HG03469 (cell line): Measurements from ENCODE around the gene SPATS1.
"Not testable (repeated sequence)": the region's sequence is repeated elsewhere in the genome, so short reads cannot be mapped to it uniquely, and the experiment has no call there.

ENCODE experiments used
- ATAC-seq: cut with Tn5 transposase; IDR thresholded peaks from one replicate; pipeline ENCODE4 v1.9.1; 2021; ENCODE audit warnings: mild to moderate bottlenecking, moderate library complexity, moderate number of reproducible peaks; ENCODE audit not compliant: unreplicated experiment

The SPATS1 gene

DNA sequence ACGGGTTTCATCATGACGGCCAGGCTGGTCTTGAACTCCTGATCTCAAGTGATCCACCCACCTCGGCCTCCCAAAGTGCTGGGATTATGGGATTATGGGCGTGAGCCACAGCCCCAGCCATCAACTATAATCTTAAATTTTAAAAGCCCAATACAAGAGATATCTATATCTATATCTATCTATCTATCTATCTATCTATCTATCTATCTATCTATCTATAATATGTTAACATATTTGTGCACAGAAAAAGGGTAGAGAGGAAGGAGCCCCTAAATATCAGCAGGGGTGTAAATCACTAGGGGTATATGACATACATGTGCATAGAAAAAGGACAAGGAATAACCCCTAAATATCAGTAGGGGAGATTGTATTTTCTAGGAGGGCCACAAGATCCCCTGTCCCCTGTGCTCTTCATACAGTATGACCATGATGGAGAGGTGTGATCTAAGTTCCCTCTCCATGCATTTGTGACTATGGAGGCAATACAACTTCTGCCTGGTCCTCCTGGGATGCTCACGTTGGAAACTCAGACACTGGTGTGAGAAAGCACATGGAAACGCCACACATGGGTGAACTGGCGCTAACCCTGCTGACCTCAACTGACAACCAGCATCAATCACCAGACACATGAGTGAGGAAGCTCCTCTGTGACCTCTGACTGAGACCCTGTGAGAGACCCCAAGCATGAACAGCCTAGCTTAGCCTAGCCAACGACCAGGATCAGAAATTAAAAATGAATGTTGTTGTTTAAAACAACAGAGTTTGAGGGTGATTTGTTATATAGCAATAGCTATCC is 1.2 kb upstream of the SPATS1 start:
- no peak for ATAC-seq

DNA sequence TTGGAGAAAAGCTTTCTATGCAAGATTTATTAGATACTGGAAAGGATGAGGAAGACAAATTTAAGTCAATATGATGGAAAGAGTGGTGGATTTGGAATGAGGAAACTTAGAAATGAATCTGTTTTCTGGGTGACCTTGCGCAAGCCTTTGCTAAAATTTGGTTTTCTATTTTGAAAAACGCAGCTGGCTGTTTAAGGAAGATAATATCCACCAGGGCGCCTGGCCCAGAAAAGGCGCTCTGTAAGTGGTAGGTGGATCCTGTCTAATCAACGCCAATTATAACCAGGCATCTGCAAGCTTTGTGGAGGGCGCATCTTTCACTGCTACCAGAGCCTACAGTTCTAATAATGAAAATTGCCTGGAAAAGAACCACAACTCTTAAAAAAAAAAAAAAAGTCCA is 398 bp upstream of the SPATS1 start:
- no peak for ATAC-seq

DNA sequence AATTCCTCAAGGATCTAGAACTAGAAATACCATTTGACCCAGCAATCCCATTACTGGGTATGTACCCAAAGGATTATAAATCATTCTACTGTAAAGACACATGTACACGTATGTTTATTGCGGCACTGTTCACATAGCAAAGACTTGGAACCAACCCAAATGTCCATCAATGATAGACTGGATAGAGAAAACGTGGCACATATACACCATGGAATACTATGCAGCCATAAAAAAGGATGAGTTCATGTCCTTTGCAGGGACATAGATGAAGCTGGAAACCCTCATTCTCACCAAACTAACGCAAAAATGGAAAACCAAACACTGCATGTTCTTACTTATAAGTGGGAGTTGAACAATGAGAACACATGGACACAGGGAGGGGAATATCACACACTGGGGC is 4.4 kb downstream of the SPATS1 start:
- ATAC-seq = not testable (repeated sequence)

DNA sequence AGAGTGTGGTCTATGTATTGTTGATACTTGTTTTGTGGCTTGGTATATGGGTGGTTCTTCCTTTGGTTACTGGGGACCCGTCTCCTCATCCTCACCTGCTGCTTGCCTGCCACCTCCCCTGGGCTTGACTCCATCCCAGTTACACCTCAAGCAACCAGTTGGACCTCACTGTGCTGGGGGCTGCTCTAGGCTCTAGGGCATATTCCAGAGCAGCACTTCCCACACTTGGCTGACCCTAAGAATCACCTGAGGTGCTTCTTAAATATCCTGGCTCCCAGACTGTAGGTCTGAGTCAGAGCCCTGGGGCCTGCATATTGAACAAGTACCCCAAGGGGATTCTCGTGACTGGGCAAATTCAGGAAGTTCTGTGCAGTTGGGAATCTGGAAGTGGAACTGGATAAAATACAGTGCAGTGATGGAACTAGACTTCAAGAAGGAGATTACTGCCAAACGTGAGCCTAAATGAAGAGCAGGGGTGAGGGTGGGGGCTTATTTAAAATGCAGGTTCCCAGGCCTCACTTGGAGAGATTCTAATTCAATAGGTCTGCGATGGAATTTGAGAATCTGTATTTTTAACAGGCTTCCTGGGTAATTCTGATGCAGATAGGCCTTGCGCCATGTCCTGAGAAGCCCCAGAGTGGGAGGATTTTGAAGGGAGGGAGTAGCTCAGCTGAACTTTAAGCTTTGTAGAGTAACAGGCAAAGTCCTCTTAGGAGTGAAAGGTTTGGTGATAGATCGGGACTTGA is 7.6 kb downstream of the SPATS1 start:
- no peak for ATAC-seq

GRCh38 chr6:44350650-44350994 is 8.2 kb downstream of the SPATS1 start:
- ATAC-seq = not testable (repeated sequence)

DNA sequence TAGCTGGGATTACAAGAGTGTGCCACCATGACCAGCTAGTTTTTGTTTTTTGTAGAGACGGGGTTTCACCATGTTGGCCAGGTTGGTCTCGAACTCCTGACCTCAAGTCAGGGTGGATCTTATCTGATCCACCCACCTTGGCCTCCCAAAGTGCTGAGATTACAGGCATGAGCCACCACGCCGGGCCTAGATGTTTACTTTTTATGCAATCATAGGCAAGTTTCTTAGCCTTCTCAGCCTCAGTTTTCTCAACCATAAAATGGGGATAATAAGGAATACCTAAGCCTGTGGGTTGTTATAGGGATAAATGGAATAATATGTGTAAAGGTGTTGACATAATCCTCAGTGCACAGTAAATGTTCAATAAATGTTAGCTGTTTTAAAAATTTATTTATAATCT is 9.8 kb downstream of the SPATS1 start:
- no peak for ATAC-seq

- ATAC-seq = no peak
These were observed 10.9 kb downstream of the SPATS1 start for GRCh38 chr6:44353336-44353735.

DNA sequence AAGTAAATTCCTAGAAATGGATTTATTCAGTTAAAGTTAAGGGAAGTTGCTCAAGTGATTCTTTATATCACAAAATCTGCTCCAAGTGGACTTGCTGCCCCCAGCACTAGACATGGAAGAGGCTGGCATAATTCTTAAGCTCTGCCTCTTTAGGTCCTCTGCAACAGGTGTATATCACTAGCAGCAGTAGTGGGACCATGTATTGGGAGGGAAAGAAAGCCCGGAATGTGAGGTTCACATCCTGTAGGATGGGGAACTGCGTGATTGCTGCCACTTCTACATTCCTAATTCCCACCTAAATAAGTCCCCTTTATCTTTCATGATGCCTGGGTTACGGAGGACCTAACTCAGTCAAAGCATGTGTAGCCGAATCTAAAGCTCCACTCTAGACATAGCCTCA is 13.2 kb downstream of the SPATS1 start:
- ATAC-seq = no peak

DNA sequence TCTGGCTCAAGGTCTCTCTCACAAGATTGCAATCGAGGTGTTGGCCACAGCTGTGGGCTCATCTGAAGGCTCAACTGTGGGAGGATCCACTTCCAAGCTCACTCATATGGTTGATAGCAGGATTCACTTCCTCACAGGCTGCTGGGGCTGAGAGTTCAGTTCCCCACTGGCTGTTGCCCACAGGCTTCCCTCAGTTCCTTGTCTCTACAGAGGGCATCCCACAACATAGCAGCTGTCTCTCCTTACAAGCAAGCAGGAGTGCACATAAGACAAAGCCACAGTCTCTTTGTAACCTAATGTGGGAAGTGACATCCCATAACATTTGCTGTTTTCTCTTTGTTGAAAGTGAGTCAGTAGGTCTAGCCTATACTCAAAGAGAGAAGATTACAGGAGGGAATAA is 14.0 kb downstream of the SPATS1 start:
- no peak for ATAC-seq

GRCh38 chr6:44359973-44360372 is 17.5 kb downstream of the SPATS1 start:
- no peak for ATAC-seq

- ATAC-seq = no peak
These were observed 19.5 kb downstream of the SPATS1 start for GRCh38 chr6:44361947-44362346.

DNA sequence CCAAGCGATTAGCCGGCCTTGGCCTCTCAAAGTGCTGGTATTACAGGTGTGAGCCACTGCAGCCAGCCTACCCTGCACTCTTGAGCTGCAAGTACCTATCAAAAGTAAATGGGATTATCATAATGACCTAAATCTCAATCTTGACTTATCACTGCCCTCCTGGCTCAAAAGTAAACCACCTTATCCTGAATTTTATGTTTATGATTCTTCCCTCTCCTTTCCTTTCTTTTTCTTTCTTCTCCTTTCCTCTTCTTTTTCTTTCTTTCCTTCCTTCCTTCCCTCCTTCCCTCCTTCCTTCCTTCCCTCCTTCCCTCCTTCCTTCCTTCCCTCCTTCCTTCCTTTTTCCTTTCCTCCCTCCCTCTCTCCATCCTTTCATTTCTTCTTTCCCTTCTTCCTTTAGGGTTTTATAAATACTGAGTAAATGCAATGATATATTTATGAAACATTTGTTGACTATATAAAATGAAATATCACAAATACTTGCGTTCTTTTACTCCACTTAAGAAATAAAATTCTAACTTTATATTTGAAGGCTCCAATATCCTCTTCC is 21.0 kb downstream of the SPATS1 start:
- no peak for ATAC-seq

GRCh38 chr6:44366781-44367180 is 24.3 kb downstream of the SPATS1 start:
- ATAC-seq = no peak

DNA sequence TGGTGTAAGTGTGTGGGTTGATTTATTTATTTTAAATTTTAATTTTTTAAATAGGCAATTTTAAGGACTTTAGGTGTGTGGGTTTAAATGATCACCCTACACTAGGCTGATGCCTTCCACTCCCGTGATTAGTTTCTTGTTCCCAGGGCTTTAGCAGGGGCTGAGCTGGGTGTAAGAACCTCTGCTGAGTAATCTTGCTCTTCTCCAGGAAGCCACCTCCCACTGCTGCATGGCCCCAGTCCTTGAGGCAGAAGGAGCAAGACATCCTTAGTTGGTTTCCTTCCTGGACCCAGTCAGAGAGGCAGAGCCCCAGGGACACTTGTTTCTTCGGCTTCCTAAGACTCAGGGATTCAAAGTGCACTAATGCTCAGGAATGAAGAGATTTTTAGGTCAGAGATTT is 25.2 kb downstream of the SPATS1 start:
- ATAC-seq = no peak

- no peak for ATAC-seq
These were observed 30.6 kb downstream of the SPATS1 start for GRCh38 chr6:44373051-44373450.

DNA sequence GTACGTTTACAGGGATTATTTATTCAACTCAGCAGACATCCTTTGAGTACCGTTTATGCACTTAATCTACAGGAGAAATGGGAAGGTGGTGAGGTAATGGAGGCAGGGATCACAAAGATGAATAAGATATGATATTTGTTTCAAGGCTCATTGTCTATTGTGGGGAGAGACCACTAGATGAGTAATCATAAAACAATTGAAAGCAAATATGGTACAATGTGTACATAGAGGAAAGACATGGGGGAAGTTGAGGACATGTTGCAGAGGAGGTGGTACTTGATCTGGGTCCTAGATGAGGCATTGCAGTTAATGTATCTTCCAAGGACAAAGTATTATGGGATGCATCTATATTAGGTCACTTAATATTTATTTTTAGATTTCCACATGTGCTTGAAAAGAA is 31.3 kb downstream of the SPATS1 start:
- no peak for ATAC-seq

DNA sequence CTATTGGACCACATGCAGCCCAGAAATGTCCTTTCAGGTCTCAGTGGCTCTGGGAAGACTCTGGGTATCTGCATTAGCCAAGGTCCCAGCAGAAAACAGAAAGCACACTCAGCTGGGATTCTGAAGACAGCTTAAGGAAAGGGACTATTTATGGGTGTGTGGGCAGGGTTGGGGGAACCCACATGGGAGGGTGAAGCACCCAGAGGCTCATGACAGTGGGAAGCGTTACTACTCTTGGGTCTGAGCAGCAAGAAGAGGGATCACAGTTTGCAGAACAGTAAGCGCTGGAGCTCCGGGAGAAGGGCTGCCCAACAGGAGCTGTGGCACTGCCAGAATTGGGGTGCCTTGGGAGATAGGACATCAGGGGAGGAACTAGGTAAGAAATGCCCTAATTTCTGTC is 32.6 kb downstream of the SPATS1 start:
- no peak for ATAC-seq

GRCh38 chr6:44377484-44377883 is 35.0 kb downstream of the SPATS1 start:
- no peak for ATAC-seq

DNA sequence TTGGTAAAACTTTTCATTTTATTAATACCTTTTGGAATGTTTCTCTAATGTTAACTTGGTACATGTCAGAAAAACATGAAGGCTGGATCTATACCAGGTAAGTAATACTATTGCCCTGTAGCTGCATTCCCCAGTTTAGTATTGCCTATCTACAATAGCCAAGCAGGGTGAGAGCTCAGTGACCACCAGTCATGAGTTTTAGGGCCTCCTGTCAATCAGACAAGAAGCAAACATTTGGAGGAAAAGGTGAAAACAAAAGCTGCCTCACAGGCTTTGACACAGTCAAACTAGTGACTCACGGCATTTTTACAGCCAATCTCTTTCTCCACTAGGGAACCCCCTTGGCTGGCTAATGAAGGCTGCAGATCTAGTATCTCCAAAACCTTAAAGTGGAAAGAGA is 35.5 kb downstream of the SPATS1 start:
- ATAC-seq = no peak

GRCh38 chr6:44381739-44382138 is 39.3 kb downstream of the SPATS1 start:
- ATAC-seq = no peak

DNA sequence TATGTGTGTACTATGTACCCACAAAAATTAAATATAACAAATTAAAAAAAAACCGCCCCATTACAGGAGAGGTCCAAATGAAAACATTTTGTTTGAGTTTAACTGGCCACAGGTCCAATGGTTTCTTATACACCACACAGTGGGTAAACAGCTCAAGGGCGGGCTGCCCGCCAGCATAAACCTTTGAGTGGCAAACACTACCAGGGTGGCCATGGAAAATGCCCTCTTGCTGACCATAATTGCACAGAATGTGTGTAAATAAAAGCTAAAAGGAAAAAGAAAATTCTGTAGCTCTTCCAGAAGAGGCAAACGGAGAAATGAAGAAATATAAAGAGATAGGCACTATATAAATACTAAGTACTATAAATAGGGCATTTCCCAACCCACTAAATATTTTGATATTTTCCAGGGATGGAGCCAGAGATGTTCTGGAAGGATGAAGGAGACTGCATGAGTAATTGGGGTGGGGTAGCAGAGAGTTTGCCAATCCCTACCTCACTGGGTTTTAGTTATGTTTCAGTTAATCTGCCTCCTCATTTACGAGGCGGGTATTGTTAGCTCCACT is 44.0 kb downstream of the SPATS1 start:
- ATAC-seq = no peak

- no peak for ATAC-seq
These were observed 44.5 kb downstream of the SPATS1 start for GRCh38 chr6:44386929-44387345.
